ENCODE measurements around the gene ABHD2. TPM values are rescaled to one million over a fixed set of nuclear protein-coding genes. Genes with fewer than 3 reads are reported as not detected.
"Not testable (repeated sequence)": the region's sequence is repeated elsewhere in the genome, so short reads cannot be mapped to it uniquely, and the experiment has no call there.

ABHD2 gene
- total RNA-seq, 1 donor, result 115 TPM

DNA sequence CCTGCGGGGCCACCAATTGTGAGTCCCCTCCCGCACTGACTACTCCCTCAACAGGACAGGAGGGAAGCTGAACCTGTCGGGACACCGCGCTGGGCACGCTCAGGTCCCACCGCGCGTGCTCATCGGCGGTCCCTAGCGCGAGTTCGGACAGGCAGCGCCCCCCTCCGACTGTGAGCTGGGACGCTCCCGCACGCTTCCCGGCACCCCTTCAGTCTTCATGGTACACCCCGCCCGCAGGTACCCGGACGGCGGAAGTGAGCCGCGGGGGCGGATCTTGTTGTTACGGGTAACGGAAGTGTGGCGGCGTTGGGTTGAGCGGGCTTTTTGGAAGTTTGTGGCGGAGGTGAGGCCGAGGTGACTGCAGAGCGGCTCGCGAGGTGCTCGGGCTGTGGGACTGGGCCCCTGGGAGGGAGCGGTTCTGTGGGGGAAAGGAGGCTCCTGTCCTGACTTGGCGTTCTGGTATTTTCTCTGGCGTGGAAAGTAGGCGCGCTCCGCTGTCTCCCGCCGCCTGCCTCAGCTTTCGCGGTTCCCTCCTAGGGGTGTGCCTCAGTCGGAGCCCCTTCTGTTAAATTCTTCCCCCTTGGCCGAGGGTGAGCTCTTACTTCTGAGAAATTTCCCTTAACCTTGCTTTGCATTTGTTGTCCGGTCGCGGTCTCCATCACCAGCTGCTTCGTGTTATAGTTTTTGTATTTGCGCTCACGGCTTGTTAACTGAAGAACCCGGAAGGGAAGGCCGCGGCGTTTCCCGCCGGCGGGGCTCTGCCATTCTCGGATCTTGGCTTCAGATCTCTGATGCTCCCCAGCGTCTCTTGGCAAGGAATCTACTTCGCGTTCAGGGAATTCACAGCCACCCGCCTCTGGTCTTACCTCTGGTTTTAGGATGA lies 155.7 kb downstream of the ABHD2 start, which contains the start of gene FANCI:
FANCI (plus strand) TSS at position 289 of the 883 bp plus-strand sequence. CDS start 3,669 bp downstream, outside the sequence.
- peaks cover 22% of the 10 kb centered on the region for H3K79me2 ChIP-seq (ENCODE audit: insufficient read depth, low read length)
- H3K27me3 ChIP-seq (ENCODE audit: insufficient read depth, low read length), result no peaks in the 10 kb centered on the region
- H3K9me3 ChIP-seq (ENCODE audit: low read depth, low read length), result no peaks in the 10 kb centered on the region
- TF ChIP-seq, protein P1, sequence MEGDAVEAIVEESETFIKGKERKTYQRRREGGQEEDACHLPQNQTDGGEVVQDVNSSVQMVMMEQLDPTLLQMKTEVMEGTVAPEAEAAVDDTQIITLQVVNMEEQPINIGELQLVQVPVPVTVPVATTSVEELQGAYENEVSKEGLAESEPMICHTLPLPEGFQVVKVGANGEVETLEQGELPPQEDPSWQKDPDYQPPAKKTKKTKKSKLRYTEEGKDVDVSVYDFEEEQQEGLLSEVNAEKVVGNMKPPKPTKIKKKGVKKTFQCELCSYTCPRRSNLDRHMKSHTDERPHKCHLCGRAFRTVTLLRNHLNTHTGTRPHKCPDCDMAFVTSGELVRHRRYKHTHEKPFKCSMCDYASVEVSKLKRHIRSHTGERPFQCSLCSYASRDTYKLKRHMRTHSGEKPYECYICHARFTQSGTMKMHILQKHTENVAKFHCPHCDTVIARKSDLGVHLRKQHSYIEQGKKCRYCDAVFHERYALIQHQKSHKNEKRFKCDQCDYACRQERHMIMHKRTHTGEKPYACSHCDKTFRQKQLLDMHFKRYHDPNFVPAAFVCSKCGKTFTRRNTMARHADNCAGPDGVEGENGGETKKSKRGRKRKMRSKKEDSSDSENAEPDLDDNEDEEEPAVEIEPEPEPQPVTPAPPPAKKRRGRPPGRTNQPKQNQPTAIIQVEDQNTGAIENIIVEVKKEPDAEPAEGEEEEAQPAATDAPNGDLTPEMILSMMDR (IDR thresholded peaks at IDR 0.05; ENCODE audit: extremely low read depth, low read depth, low read length), result peak; percentile 51
- peak within 1 kb of the TSS; percentile 84 for H3K4me2 ChIP-seq (ENCODE audit: insufficient read depth, low read length)
- peak within 1 kb of the TSS; percentile 19 for H3K27ac ChIP-seq (ENCODE audit: low read depth, low read length)
- H3K36me3 ChIP-seq (ENCODE audit: insufficient read depth, low read length), result peaks cover 4% of the 10 kb centered on the region
- H4K20me1 ChIP-seq (ENCODE audit: insufficient read depth, low read length), result no peaks in the 10 kb centered on the region
- peak within 1 kb of the TSS; percentile 90 for H3K4me3 ChIP-seq (ENCODE audit: insufficient read depth, low read length)
- peak; percentile 94 for DNase-seq (ENCODE audit: insufficient read length, low spot score, missing footprints)
- H3K4me1 ChIP-seq (ENCODE audit: insufficient read depth, low read length), result peaks cover 15% of the 10 kb centered on the region
- H2AFZ ChIP-seq (ENCODE audit: low read length), result peak within 1 kb of the TSS; percentile 98

DNA sequence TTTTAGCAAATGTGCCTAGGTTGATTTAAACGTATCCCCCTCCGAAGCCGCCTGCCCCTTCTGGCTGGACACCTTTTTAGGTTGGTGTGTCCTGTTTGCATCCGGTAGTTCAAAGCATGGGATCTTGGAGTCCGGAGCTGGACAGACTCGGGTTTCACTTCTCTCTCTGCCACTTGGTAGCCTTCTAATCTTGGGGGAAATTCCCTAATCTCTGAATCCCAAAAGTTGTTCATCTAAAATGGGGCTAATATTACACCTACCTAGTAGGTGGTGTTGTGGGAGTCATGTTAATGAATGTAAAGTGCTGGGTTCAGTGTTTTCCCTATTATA lies 156.3 kb downstream of the ABHD2 start:
- H4K20me1 ChIP-seq (ENCODE audit: insufficient read depth, low read length), result no peaks in the 10 kb centered on the region
- H3K9me3 ChIP-seq (ENCODE audit: low read depth, low read length), result no peaks in the 10 kb centered on the region
- H2AFZ ChIP-seq (ENCODE audit: low read length), result peak overlapping the region; percentile 98
- H3K4me1 ChIP-seq (ENCODE audit: insufficient read depth, low read length), result peaks cover 15% of the 10 kb centered on the region
- peaks cover 4% of the 10 kb centered on the region for H3K36me3 ChIP-seq (ENCODE audit: insufficient read depth, low read length)
- peaks cover 22% of the 10 kb centered on the region for H3K79me2 ChIP-seq (ENCODE audit: insufficient read depth, low read length)
- H3K27me3 ChIP-seq (ENCODE audit: insufficient read depth, low read length), result no peaks in the 10 kb centered on the region
- peak; percentile 62 for DNase-seq (ENCODE audit: insufficient read length, low spot score, missing footprints)
- H3K4me2 ChIP-seq (ENCODE audit: insufficient read depth, low read length), result peak overlapping the region; percentile 84
- H3K4me3 ChIP-seq (ENCODE audit: insufficient read depth, low read length), result peak overlapping the region; percentile 90
- TF ChIP-seq, protein P1 (IDR thresholded peaks at IDR 0.05; ENCODE audit: extremely low read depth, low read depth, low read length), result no peak
- peak overlapping the region; percentile 19 for H3K27ac ChIP-seq (ENCODE audit: low read depth, low read length)

DNA sequence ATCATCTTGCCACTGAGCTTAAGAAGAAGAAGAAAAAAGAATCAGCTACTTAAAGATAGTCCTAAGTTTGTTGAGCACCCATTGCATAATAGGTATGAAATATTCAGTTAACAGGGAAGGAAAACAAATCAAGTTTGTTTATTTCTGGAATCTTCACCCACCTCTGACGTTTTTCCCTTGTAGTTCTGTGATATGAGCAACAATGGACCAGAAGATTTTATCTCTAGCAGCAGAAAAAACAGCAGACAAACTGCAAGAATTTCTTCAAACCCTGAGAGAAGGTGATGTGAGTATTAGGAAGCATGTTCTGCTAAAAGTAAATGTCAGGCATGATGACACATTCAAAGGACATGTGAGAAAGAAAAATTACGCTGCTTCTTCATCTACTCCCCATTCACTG lies 159.2 kb downstream of the ABHD2 start:
- Histone ChIP-seq H3K4me3 (ENCODE audit: insufficient read depth, low read length) (no peak overlapping the region), H3K4me1 (ENCODE audit: insufficient read depth, low read length) (peaks cover 15% of the 10 kb centered on the region), H2AFZ (ENCODE audit: low read length) (no peak overlapping the region), H4K20me1 (ENCODE audit: insufficient read depth, low read length) (no peaks in the 10 kb centered on the region), H3K27me3 (ENCODE audit: insufficient read depth, low read length) (no peaks in the 10 kb centered on the region), H3K36me3 (ENCODE audit: insufficient read depth, low read length) (peaks cover 4% of the 10 kb centered on the region), H3K9me3 (ENCODE audit: low read depth, low read length) (no peaks in the 10 kb centered on the region), H3K4me2 (ENCODE audit: insufficient read depth, low read length) (no peak overlapping the region), H3K79me2 (ENCODE audit: insufficient read depth, low read length) (peaks cover 22% of the 10 kb centered on the region), H3K27ac (ENCODE audit: low read depth, low read length) (no peak overlapping the region)
- DNase-seq (ENCODE audit: insufficient read length, low spot score, missing footprints), result no peak
- TF ChIP-seq, protein P1 (IDR thresholded peaks at IDR 0.05; ENCODE audit: extremely low read depth, low read depth, low read length), result no peak

DNA sequence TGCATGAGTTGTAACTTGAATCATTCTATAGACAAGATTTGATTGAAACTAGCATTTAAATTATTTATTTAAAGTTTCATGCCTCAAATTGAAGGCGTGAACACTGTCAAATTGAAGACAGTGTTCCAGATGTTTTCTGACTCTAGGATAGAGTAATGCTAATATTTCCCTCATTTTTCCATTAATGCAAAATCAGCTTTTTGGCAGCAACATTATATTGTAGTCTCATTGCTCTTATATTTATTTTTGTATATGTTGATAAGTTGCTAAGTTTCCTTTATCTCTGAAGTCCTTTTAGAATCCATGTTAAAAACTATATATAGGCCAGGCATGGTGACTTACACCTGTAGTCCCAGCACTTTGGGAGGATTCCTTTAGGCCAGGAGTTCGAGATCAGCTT lies 160.3 kb downstream of the ABHD2 start:
- peaks cover 22% of the 10 kb centered on the region for H3K79me2 ChIP-seq (ENCODE audit: insufficient read depth, low read length)
- peaks cover 8% of the 10 kb centered on the region for H3K4me1 ChIP-seq (ENCODE audit: insufficient read depth, low read length)
- H3K27me3 ChIP-seq (ENCODE audit: insufficient read depth, low read length), result no peaks in the 10 kb centered on the region
- TF ChIP-seq, protein P1 (IDR thresholded peaks at IDR 0.05; ENCODE audit: extremely low read depth, low read depth, low read length), result no peak
- H3K27ac ChIP-seq (ENCODE audit: low read depth, low read length), result no peak overlapping the region
- H3K4me2 ChIP-seq (ENCODE audit: insufficient read depth, low read length), result no peak overlapping the region
- no peak overlapping the region for H3K4me3 ChIP-seq (ENCODE audit: insufficient read depth, low read length)
- H3K36me3 ChIP-seq (ENCODE audit: insufficient read depth, low read length), result peaks cover 4% of the 10 kb centered on the region
- DNase-seq (ENCODE audit: insufficient read length, low spot score, missing footprints), result no peak
- H4K20me1 ChIP-seq (ENCODE audit: insufficient read depth, low read length), result no peaks in the 10 kb centered on the region
- no peaks in the 10 kb centered on the region for H3K9me3 ChIP-seq (ENCODE audit: low read depth, low read length)
- no peak overlapping the region for H2AFZ ChIP-seq (ENCODE audit: low read length)

DNA sequence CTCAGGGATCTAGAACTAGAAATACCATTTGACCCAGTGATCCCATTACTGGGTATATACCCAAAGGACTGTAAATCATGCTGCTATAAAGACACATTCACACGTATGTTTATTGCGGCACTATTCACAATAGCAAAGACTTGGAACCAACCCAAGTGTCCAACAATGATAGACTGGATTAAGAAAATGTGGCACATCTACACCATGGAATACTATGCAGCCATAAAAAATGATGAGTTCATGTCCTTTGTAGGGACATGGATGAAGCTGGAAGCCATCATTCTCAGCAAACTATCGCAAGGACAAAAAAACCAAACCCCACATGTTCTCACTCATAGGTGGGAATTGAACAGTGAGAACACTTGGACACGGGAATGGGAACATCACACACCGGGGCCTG lies 161.9 kb downstream of the ABHD2 start:
- H3K4me2 ChIP-seq (ENCODE audit: insufficient read depth, low read length); H2AFZ ChIP-seq (ENCODE audit: low read length); H4K20me1 ChIP-seq (ENCODE audit: insufficient read depth, low read length); H3K4me3 ChIP-seq (ENCODE audit: insufficient read depth, low read length); DNase-seq (ENCODE audit: insufficient read length, low spot score, missing footprints); H3K9me3 ChIP-seq (ENCODE audit: low read depth, low read length); H3K27me3 ChIP-seq (ENCODE audit: insufficient read depth, low read length); H3K36me3 ChIP-seq (ENCODE audit: insufficient read depth, low read length); H3K27ac ChIP-seq (ENCODE audit: low read depth, low read length); H3K4me1 ChIP-seq (ENCODE audit: insufficient read depth, low read length): not testable (repeated sequence)
- H3K79me2 ChIP-seq (ENCODE audit: insufficient read depth, low read length), result peaks cover 19% of the 10 kb centered on the region
